Stimulated activated CD4-positive, alpha-beta T cell treated with anti-CD3 and anti-CD28 coated beads, Interleukin-4, amount 100 ng/mL, for 1 hour (primary cell): ENCODE data around the gene RPP30.

Experiments
- DNase-seq: peaks from one replicate; pipeline ENCODE4 v3.0.0-alpha.2; 2020

The RPP30 gene

GRCh38 chr10:90947030-90947960 lies 75.5 kb downstream of the RPP30 start:
- no peak for DNase-seq
